ENCODE results near the gene RNF141.
A peak's percentile ranks its signal among the peaks of the same experiment; 100 is the strongest.

The RNF141 gene, protein sequence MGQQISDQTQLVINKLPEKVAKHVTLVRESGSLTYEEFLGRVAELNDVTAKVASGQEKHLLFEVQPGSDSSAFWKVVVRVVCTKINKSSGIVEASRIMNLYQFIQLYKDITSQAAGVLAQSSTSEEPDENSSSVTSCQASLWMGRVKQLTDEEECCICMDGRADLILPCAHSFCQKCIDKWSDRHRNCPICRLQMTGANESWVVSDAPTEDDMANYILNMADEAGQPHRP

GRCh38 chr11:10540915-10541560, at the start of gene RNF141:
Gene RNF141 (minus strand): TSS chr11:10541187. CDS start chr11:10534158, 7,029 bp downstream.
- peak; percentile 93 for DNase-seq

- DNase-seq: no peak
Measured at GRCh38 chr11:10590218-10590915, 49.4 kb upstream of the RNF141 start.

- DNase-seq: no peak
Measured at GRCh38 chr11:10588904-10589303, 47.9 kb upstream of the RNF141 start.

DNA sequence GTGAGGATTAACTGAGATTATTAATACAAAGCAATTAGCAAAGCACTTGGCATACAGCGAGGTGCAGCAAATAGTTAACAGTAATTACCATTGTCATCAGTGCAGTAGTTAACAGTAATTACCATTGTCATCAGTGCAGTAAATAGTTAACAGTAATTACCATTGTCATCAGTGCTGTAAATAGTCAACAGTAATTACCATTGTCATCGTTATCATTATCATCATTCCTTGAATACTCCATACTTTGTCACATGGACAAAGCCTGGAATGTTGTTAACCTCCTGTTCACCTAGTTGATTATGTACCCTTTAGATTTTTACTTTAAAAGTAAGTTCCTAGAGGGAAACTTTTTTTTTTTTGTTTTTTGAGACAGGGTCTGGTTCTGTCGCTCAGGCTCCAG, 47.0 kb upstream of the RNF141 start:
- DNase-seq: no peak

DNA sequence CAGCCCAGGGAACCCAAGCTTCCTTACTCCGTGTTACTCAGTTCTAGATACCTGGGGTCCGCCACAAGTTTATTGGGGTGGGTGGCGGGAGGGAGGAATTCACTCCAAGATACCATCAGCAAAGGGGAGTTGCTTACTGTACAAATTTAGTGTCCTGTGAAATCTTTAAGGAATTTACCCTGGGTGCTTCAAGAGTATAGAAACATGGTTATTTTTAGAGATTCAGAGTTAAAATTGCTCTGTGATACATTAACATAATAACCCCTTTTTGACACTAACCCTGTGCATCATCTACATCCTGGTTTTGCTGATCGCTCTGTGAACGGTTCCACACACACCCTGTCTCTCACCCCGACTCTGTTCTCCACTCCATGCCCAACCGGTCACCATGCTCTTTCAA, 46.4 kb upstream of the RNF141 start:
- DNase-seq: no peak

DNA sequence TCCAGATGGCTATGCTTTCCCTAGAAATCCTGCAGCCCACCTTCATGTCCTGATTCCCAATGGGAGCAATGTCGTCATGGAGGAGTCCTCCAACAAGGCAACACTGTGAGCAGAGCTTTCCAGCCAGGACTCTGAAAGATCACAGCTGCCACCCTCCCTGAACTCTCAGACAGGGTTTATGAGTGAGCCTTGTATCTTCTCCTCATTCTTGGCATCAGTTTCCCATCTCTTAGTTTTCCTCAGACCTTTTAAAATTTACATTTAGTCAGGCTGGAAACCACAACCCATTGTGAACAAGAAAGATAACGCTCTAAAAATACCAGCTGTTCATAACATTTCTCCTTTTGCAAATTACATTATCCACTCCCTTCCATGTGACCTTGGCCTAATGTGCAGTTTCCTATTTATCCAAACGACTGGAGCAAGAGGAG, 43.1 kb upstream of the RNF141 start:
- no peak for DNase-seq

GRCh38 chr11:10581481-10582019, 40.6 kb upstream of the RNF141 start:
- no peak for DNase-seq

DNA sequence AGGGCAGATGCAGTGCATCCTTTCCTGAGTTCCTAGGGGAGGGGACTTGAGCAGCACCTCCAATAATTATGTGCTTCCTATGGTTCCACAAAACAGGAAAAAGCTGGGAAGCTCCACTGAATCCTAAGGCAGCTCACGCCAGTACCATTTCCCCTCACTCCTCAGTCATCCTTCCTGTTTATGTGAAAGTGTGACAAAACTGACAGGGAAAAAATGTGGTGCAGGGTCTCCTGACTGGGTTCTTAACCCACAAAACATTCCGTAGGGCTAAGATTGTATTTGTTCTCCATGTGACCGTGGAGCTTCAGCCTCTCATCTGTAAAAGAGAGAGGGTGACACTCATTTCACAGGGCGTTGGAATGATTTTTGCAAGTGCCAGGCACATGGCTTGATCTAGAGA, 39.6 kb upstream of the RNF141 start:
- DNase-seq: no peak

DNA sequence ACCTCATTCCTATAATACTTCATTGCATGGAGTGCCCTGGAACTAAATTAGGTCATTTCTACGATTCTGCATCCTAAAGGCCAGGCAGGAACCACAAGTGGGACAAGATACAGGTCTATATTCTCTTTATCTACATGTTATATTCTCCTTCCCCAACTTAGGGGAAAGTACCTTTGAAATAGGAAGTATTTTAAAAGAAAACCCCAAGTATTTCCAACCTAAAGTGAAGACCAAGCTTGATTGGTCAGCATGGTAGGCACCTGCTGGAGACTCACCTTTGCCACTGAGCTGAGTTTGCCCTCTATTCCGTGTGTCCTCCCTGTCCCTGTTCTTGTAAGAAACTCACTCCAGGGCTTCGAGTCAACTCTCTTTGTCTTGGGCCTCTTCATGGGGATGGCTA, 38.7 kb upstream of the RNF141 start:
- no peak for DNase-seq

GRCh38 chr11:10576035-10576398, 35.0 kb upstream of the RNF141 start:
- DNase-seq: no peak

DNA sequence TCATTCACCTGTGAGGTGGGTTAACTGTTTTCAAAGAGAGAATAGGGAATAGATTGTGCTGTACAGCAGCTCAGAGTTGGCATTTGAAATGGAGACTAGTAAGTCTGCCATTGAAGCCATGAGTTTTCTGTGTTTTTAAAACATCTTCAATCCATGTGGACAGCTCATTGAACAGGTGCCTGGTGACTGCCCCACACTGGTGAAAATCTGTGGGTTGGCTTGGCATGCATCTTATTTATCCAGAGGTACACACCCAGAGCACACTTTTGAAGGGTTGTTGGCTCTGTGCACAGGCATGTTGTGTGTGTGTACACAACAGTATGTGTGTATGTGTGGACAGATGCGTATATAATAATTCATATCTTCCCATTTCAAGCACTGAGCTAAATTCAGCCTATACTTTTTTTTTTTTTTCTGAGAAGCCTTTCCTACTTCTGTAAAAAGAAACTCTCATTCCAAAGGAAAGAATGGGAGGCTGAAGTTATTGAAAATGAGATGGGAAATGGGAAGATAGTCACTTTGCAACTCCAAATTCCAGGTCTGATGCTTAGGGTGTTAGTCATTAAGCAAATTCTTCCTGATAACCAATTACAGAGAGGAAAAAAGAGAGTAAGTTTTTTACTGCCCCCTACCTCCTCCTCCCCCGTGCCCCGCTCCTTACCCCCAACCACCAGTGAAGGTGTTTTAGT, 34.5 kb upstream of the RNF141 start:
- DNase-seq: no peak

DNA sequence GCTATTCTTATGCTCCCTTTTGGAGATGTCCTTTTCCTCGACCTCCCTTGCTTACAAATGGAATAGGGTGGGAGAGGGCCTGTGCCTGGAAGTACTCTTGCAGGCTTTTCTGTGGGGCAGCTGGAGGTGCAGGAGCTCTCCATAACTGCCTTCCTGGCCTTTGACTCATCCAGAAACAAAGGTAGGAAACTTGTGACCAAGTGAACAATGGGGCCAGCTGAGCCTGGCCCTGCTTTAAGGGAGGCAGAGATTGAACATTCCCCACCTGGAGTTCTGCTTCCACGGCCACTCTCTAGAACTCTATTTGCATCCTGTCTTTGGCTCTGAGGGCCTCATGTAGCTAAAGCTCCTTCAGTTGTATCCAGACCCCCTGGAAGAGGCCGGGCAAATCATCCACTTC, 32.6 kb upstream of the RNF141 start:
- DNase-seq: no peak

DNA sequence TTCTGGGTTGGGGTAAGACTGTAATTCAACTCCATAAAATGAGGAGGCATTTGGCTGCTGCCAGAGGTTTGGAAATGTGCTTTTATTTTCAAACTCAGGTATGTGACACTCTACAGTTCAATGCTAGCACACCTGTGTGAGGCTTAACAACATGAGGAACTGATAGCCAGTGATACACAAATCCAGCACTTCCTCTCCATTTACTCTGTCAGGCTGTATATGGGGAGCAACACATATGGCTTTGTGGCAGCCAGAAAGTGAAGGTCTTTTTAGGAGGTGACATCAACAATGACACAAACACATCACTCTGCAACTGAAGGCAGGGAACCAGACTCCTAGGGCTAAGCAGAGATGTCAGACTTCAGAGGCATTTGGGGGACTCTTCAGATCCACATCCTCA, 32.0 kb upstream of the RNF141 start:
- no peak for DNase-seq

GRCh38 chr11:10572533-10572932, 31.5 kb upstream of the RNF141 start:
- no peak for DNase-seq

- no peak for DNase-seq
Measured at GRCh38 chr11:10568486-10568941, 27.5 kb upstream of the RNF141 start, which contains the start of gene LYVE1. Gene LYVE1 (minus strand): TSS chr11:10568665. CDS start chr11:10568532, 133 bp downstream.

GRCh38 chr11:10567446-10567845, 26.5 kb upstream of the RNF141 start:
- DNase-seq: no peak

GRCh38 chr11:10566257-10566957, 25.4 kb upstream of the RNF141 start:
- no peak for DNase-seq

GRCh38 chr11:10565493-10565892, 24.5 kb upstream of the RNF141 start:
- no peak for DNase-seq

DNA sequence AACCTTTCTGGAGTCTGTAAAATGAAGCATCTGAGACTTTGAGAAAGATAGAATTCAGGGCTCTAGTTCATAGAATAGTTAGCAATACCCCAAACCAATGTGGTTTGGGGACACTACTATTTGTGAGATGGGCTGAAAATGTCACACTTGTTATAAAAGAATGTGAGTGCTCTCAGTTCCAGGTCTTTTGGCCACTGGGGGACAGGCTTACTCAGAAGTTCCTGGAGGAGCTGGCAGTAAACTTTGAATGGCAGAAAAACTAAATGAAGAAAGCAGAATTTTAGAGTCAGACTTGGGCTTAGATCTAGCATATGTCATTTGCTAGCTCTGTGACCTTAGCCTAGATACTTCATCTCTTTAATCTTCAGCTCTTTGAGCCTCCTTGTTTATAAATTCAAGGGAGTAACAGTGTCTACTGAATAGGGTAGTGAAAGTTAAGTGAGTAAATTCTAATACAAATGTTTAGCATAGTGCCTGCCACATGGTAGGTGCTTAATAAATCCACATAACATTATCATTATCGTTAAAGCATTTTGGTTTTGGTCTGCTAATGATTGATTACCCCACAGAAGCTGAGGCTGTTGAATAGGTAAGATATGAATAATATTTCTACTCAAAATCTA, 23.8 kb upstream of the RNF141 start:
- no peak for DNase-seq

DNA sequence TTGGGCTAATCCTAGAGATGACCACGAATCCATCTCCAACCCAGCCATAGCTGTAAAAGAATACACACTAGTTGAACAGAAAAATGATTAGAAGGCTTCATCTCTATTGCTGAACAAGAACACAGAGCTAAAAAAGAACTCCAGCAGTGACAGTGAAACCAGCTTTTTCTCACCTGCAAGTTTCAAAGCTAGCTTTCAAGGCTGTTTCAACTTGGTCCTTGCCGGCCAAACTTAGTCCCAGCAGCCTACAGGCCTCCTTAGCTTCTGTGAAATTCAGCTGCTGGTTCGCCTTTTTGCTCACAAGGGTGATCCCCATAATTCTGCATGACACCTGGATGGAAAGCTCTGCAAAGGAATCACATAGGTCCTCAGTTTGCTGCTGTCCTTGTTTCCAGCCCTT, 23.0 kb upstream of the RNF141 start:
- DNase-seq: no peak

DNA sequence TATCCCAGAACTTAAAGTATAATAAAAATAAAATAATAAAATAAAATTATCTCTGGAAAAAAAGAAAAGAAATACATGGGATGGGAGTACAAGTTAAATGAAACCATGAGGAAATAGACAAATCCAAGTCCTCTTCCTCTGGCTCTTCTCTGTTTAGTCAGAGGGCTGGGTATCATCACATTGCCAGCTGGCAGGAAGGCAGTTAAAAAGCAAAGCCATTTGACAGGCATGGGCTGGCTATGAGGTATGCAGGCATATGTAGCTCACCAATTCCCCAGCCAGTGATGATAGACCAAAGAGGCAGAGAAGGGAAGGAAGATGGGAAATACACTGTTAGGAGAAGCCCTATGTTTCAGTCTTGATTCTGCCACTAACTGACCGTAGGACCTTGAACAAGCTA, 21.0 kb upstream of the RNF141 start:
- no peak for DNase-seq

Data from NCI-H2227 treated with DMSO at 0.1 percent for 48 hours (cell line).